Calu3 (cell line): ENCODE results near the gene RASGRF1. TPM values are rescaled to one million over a fixed set of nuclear protein-coding genes. Genes with fewer than 3 reads are reported as not detected.
A peak's percentile ranks its signal among the peaks of the same experiment; 100 is the strongest.

ENCODE experiments used
- BruUV-seq: library from RNA; stranded (reverse); fragments of 400-500 nt; replicated peaks from 2 replicates; lab custom pipeline; 2021; lab: Mats Ljungman, UMichigan
- CTCF ChIA-PET: fragments of 300-600 bp; sonication (Branson Sonifier 250); formaldehyde crosslinking; loops from one replicate; lab custom pipeline; 2022; ENCODE audit warnings: antibody characterized with exemption; lab: Charles Lee
- DNase-seq: peaks from one replicate; pipeline ENCODE4 v3.0.0; 2022
- H3K27ac Mint-ChIP-seq: one replicate; pipeline ENCODE4 v1.8.0; 2022; ENCODE audit warnings: mixed read lengths; ENCODE audit not compliant: unreplicated experiment
- H3K27me3 Mint-ChIP-seq: one replicate; pipeline ENCODE4 v1.8.0; 2022; ENCODE audit warnings: mixed read lengths; ENCODE audit not compliant: unreplicated experiment
- H3K36me3 Mint-ChIP-seq: one replicate; pipeline ENCODE4 v1.8.0; 2022; ENCODE audit warnings: mild to moderate bottlenecking, moderate library complexity, mixed read lengths; ENCODE audit not compliant: insufficient read depth, unreplicated experiment
- H3K4me1 Mint-ChIP-seq: one replicate; pipeline ENCODE4 v1.8.0; 2022; ENCODE audit warnings: mild to moderate bottlenecking, low read depth, mixed read lengths; ENCODE audit not compliant: unreplicated experiment
- H3K4me3 Mint-ChIP-seq: one replicate; pipeline ENCODE4 v1.8.0; 2022; ENCODE audit warnings: mild to moderate bottlenecking, low read depth, moderate library complexity, mixed read lengths; ENCODE audit not compliant: unreplicated experiment
- H3K9me3 Mint-ChIP-seq: one replicate; pipeline ENCODE4 v1.8.0; 2022; ENCODE audit warnings: low read depth, mixed read lengths; ENCODE audit not compliant: unreplicated experiment
- CTCF ChIP-seq: fragments of 200-600 bp; IDR thresholded peaks from one replicate; pipeline ENCODE4 v1.8.0; 2022; ENCODE audit warnings: antibody characterized with exemption; ENCODE audit not compliant: unreplicated experiment
- intact Hi-C: fragments of 100-400 bp; cut with micrococcal nuclease; formaldehyde crosslinking; loops from one replicate; pipeline ENCODE4 v1.10.0; 2022; ENCODE audit not compliant: unreplicated experiment
- total RNA-seq: library from RNA; stranded (reverse); gene quantifications from 2 replicates; pipeline ENCODE4 v1.2.3, GENCODE V29; 2022

The RASGRF1 gene
- total RNA-seq, 1 experiment from 2014 or later = 2.2 TPM

- Mint-ChIP-seq H3K4me1 (peaks cover 39% of the 10 kb centered on the region), H3K4me3 (peak overlapping the region; percentile 11), H3K9me3 (no peaks in the 10 kb centered on the region), H3K27me3 (no peaks in the 10 kb centered on the region), H3K36me3 (peaks cover 7% of the 10 kb centered on the region), H3K27ac (peak overlapping the region; percentile 82)
- CTCF ChIA-PET = interaction anchor here (0.7 to 1.0 kb wide), 2 partner anchors 10 to 59 kb away, joined by 3 to 5 read pairs; no protein-coding TSS in a partner anchor
- BruUV-seq = no TSS peak
- intact Hi-C loops = loop anchor here (2.0 kb wide), 1 partner anchor 17 kb away; no protein-coding TSS in a partner anchor
- no peak for TF ChIP-seq CTCF
- DNase-seq = no peak
These were observed 120.8 kb downstream of the RASGRF1 start for GRCh38 chr15:78969687-78970349.

GRCh38 chr15:78968539-78969271 is 121.9 kb downstream of the RASGRF1 start:
- CTCF ChIA-PET = interaction anchor here (0.8 kb wide), 1 partner anchor 34 kb away, joined by 5 read pairs; no protein-coding TSS in a partner anchor

GRCh38 chr15:78968114-78968513 is 122.5 kb downstream of the RASGRF1 start:
- no TSS peak for BruUV-seq
- Mint-ChIP-seq H3K27ac (no peak overlapping the region), H3K9me3 (no peaks in the 10 kb centered on the region), H3K27me3 (no peaks in the 10 kb centered on the region), H3K4me1 (peaks cover 39% of the 10 kb centered on the region), H3K4me3 (no peak overlapping the region), H3K36me3 (peaks cover 7% of the 10 kb centered on the region)
- no peak for TF ChIP-seq CTCF
- intact Hi-C loops = loop anchor here (2.0 kb wide), 1 partner anchor 15 kb away; no protein-coding TSS in a partner anchor
- CTCF ChIA-PET = interaction anchor here (0.8 kb wide), 1 partner anchor 34 kb away, joined by 5 read pairs; no protein-coding TSS in a partner anchor
- DNase-seq = no peak

More at GRCh38 chr15:78968539-78969271, 121.9 kb downstream of the RASGRF1 start:
- no TSS peak for BruUV-seq
- H3K36me3 Mint-ChIP-seq = peaks cover 7% of the 10 kb centered on the region
- intact Hi-C loops = loop anchor here (2.0 kb wide), 1 partner anchor 16 kb away; no protein-coding TSS in a partner anchor
- H3K4me1 Mint-ChIP-seq = peaks cover 39% of the 10 kb centered on the region
- no peaks in the 10 kb centered on the region for H3K9me3 Mint-ChIP-seq
- H3K4me3 Mint-ChIP-seq = peak overlapping the region; percentile 5
- peak overlapping the region; percentile 82 for H3K27ac Mint-ChIP-seq
- no peaks in the 10 kb centered on the region for H3K27me3 Mint-ChIP-seq
- TF ChIP-seq CTCF = no peak
- peak; percentile 52 for DNase-seq

GRCh38 chr15:78960308-78960707 is 130.3 kb downstream of the RASGRF1 start:
- H3K4me3 Mint-ChIP-seq = no peak overlapping the region
- no peaks in the 10 kb centered on the region for H3K27me3 Mint-ChIP-seq
- TF ChIP-seq CTCF = no peak
- CTCF ChIA-PET = no interaction called here
- no peak for DNase-seq
- H3K27ac Mint-ChIP-seq = no peak overlapping the region
- intact Hi-C loops = no loop called here
- no TSS peak for BruUV-seq
- H3K36me3 Mint-ChIP-seq = no peaks in the 10 kb centered on the region
- no peaks in the 10 kb centered on the region for H3K9me3 Mint-ChIP-seq
- H3K4me1 Mint-ChIP-seq = peaks cover 4% of the 10 kb centered on the region
